D341Med (cell line): Measurements from ENCODE around the gene FIGLA.
"Not testable (repeated sequence)": the region's sequence is repeated elsewhere in the genome, so short reads cannot be mapped to it uniquely, and the experiment has no call there.

Experiments used
- DNase-seq: peaks from one replicate; pipeline ENCODE4 v3.0.0; 2012; ENCODE audit warnings: low spot score

FIGLA gene

DNA sequence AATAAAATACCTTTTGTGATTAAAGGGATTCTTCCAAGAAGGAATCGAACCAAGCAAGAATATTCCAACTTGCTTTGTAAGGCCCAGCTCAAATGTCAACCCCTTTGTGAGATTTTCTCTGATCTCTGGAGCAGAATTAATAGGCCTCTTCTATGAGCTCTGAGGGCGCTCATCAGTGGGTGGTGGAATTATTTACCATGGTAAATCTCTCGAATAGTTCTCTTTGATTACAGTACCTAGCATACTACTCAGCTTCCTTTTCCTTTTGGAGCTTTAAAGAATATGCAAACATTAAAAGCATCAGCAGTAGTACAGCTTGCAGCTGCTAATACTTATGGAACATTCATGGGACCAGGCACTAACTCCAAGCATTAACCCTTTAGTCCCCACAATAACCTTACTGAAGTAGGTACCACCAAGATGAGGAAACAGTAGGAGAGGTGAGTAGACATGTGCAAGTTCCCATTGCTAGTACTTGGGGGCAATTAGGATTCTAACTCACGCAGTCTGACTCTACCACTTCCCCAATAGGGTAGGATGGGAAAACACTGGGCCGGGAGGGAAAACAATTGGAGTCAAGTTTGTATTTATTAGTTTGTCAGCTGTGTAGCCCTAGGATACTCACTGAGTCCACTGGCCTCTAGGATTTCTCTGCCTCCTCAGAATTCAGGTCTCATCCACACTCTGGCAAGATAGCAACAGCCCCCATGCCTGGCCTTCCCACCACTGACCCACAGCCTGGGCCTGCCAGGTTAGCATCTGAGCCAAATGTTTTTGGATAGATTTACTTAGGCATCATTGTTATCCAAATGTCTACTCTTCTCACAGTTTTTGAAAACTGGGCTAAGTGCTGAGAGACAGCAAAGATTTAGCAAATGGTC is 44.1 kb downstream of the FIGLA start:
- DNase-seq = no peak

GRCh38 chr2:70745276-70745825 is 45.1 kb downstream of the FIGLA start:
- DNase-seq = no peak

- DNase-seq = no peak
These were observed 46.0 kb downstream of the FIGLA start for GRCh38 chr2:70744397-70744796.

DNA sequence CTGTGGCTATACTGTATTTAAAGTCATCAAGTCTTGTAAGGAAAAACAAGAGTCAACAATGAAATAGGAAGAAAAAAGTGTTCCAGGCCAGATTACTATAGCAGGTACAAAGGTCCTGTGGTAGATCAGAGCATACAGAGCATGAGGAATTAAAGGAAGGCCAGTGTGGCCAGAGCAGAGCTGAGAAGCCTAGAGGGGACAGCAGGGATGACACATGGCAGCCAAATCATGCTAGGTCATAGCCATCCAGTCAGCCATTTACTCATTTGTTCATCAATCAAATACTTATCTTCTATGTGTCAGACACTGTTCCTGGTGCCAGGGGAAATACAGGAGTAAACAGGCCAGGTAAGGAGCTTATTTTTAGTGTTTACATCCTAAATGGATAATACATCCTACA is 46.8 kb downstream of the FIGLA start:
- no peak for DNase-seq

- DNase-seq = no peak
These were observed 47.4 kb downstream of the FIGLA start for GRCh38 chr2:70743068-70743467.

GRCh38 chr2:70739492-70739891 is 51.0 kb downstream of the FIGLA start:
- not testable (repeated sequence) for DNase-seq

DNA sequence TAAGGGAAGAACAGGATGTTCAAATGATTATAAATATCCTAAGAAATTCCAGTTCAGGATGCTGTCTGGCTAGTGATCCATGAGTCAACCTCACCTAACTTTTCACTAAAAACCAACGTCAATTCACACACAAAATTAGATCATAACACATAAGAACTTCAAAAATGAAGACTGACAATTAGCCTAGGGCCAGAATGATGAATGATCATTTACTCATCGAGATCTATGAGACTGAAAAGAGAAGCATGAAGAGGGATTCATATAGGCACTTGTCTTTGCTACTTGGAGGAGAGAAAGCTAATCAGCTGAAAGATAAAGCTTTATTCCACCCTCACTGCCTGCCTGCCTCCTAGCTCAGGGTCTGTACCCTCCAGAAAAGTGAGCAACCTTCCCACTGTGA is 52.3 kb downstream of the FIGLA start:
- no peak for DNase-seq

GRCh38 chr2:70735071-70735470 is 55.4 kb downstream of the FIGLA start:
- no peak for DNase-seq

- DNase-seq = no peak
These were observed 56.7 kb downstream of the FIGLA start for GRCh38 chr2:70733646-70734180.

DNA sequence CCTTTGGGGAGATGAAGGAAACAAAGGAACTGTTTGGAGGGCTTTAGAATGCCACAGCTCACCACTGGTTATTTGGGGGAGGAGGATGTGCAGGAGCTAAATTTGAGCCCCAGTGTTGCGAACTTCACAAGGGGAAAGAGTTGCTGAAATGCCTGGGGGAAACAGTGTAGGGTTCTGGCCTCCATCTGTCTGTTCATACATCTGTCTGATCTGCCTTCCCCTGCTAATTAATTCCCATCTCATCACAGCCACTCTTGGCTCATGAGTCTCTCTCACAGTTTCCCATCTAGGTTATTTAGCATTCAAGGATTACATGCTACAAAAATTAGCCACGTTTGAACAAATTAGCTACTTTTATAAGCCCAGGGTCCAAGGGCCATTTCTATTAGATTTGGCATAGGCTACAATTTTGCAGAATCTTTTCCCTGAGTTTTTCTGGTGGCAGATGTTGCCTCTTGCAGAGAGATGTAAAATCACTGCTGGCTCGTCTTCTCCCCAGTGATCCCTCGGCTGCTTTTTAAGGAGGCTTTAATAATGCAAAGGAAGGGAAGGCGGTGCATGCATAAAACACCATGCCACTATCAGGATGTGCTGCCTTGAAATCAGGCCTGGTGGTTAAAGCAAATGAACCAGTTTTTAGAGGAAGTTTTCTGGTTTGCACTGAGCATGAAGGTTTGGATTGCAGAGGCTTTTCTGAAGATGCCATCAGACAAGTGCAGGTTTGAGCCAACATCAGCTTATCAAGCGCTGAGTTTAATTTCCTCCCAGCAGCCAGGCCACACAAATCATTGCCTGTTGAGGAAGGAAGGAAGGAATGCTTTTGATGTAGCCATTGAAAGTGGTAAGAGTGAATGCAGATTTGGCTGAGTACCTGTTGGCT is 57.4 kb downstream of the FIGLA start:
- DNase-seq = no peak

DNA sequence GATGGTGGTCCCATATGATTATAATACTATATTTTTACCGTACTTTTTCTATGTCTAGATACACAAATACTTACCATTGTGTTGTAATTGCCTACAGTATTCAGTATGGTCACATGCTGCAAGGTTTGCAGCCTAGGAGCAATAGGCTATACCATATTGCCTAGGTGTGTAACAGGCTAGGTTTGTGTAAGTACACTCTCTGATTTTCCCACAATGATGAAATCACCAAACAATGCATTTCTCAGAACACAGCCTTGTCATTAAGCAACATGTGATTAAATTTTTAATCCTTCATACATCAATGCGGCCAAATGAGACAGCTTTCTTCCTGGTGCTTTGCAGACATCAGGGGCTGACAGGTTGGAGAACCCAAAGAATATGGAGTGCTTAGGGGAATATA is 59.7 kb downstream of the FIGLA start:
- DNase-seq = no peak

GRCh38 chr2:70729647-70730046 is 60.8 kb downstream of the FIGLA start:
- DNase-seq = no peak

- DNase-seq = no peak
These were observed 62.3 kb downstream of the FIGLA start for GRCh38 chr2:70728128-70728527.
